Renal cortical epithelial cell (primary cell): ENCODE results near the gene CFAP300. TPM values are rescaled to one million over a fixed set of nuclear protein-coding genes. Genes with fewer than 3 reads are reported as not detected.

Experiments used
- DNase-seq: peaks from one replicate; pipeline ENCODE4 v3.0.0-alpha.2; 2011; ENCODE audit warnings: low read depth
- total RNA-seq: library from RNA; depleted of rRNA; stranded (reverse); fragments of >200 nt; gene quantifications from 2 replicates; pipeline ENCODE4 v1.2.3, GENCODE V29; 2014

Gene CFAP300
- total RNA-seq, 1 donor from 2014 or later = 11.9 TPM

GRCh38 chr11:102071497-102072472 lies 24.5 kb downstream of the CFAP300 start:
- no peak for DNase-seq

GRCh38 chr11:102073253-102073652 lies 26.0 kb downstream of the CFAP300 start:
- DNase-seq = no peak

- no peak for DNase-seq
These were observed 32.4 kb downstream of the CFAP300 start for GRCh38 chr11:102079625-102080024.

GRCh38 chr11:102081313-102081712 lies 34.1 kb downstream of the CFAP300 start:
- DNase-seq = no peak

- peak; percentile 21 for DNase-seq
These were observed 38.8 kb downstream of the CFAP300 start for GRCh38 chr11:102085864-102086551.

GRCh38 chr11:102097186-102097585 lies 49.9 kb downstream of the CFAP300 start:
- no peak for DNase-seq

GRCh38 chr11:102099755-102100154 lies 52.5 kb downstream of the CFAP300 start:
- no peak for DNase-seq

GRCh38 chr11:102108734-102109440 lies 61.6 kb downstream of the CFAP300 start:
- no peak for DNase-seq

- peak; percentile 65 for DNase-seq
These were observed 62.9 kb downstream of the CFAP300 start, which contains the start of gene YAP1 for GRCh38 chr11:102109896-102110760. Gene YAP1 (plus strand): TSS chr11:102110447. CDS start chr11:102110849, 402 bp downstream.

- DNase-seq = no peak
These were observed 63.4 kb downstream of the CFAP300 start for GRCh38 chr11:102110761-102111010.

- DNase-seq = peak; percentile 58
These were observed 64.0 kb downstream of the CFAP300 start for GRCh38 chr11:102111011-102111786.

GRCh38 chr11:102111787-102112508 lies 64.7 kb downstream of the CFAP300 start:
- DNase-seq = peak; percentile 96

GRCh38 chr11:102112509-102112821 lies 65.2 kb downstream of the CFAP300 start:
- no peak for DNase-seq

- no peak for DNase-seq
These were observed 66.8 kb downstream of the CFAP300 start for GRCh38 chr11:102114032-102114431.

GRCh38 chr11:102115557-102115956 lies 68.3 kb downstream of the CFAP300 start:
- DNase-seq = peak; percentile 100

GRCh38 chr11:102116453-102117205 lies 69.4 kb downstream of the CFAP300 start:
- no peak for DNase-seq

- DNase-seq = no peak
These were observed 70.4 kb downstream of the CFAP300 start for GRCh38 chr11:102117472-102118113.

- DNase-seq = no peak
These were observed 71.7 kb downstream of the CFAP300 start for GRCh38 chr11:102118937-102119336.

- peak; percentile 72 for DNase-seq
These were observed 72.8 kb downstream of the CFAP300 start for GRCh38 chr11:102119997-102120396.
